Smooth muscle cell (in vitro differentiated cells): Measurements from ENCODE around the gene SETD2. TPM values are rescaled to one million over a fixed set of nuclear protein-coding genes. Genes with fewer than 3 reads are reported as not detected.
A peak's percentile ranks its signal among the peaks of the same experiment; 100 is the strongest.

ENCODE experiments used
- DNase-seq: peaks from one replicate; lab custom pipeline; 2025; ENCODE audit not compliant: unreplicated experiment; lab: John Stamatoyannopoulos, UW
- H2AFZ ChIP-seq: fragments of 200-600 bp; sonication (generic); 2 replicates; pipeline ENCODE4 v1.6.0; 2016; ENCODE audit warnings: antibody characterized with exemption, low read depth, mild to moderate bottlenecking
- H3F3A ChIP-seq: fragments of 200-600 bp; sonication (generic); 2 replicates; pipeline ENCODE4 v1.6.0; 2017; ENCODE audit warnings: antibody characterized with exemption, low read depth
- H3K27ac ChIP-seq: fragments of 200-600 bp; sonication (generic); 2 replicates; pipeline ENCODE4 v1.5.1; 2016; ENCODE audit warnings: low read depth, mild to moderate bottlenecking
- H3K27me3 ChIP-seq: fragments of 200-600 bp; sonication (generic); 2 replicates; pipeline ENCODE4 v1.6.1; 2016; ENCODE audit warnings: low read depth, mild to moderate bottlenecking
- H3K36me3 ChIP-seq: fragments of 200-600 bp; sonication (generic); 2 replicates; pipeline ENCODE4 v1.5.1; 2016; ENCODE audit warnings: low read depth
- H3K4me1 ChIP-seq: fragments of 200-600 bp; sonication (generic); 2 replicates; pipeline ENCODE4 v1.5.1; 2016; ENCODE audit warnings: low read depth
- H3K4me2 ChIP-seq: fragments of 200-600 bp; sonication (generic); 2 replicates; pipeline ENCODE4 v1.6.0; 2016; ENCODE audit warnings: mild to moderate bottlenecking
- H3K4me3 ChIP-seq: fragments of 200-600 bp; sonication (generic); 2 replicates; pipeline ENCODE4 v1.5.1; 2016; ENCODE audit warnings: mild to moderate bottlenecking
- H3K79me2 ChIP-seq: fragments of 200-600 bp; sonication (generic); 2 replicates; pipeline ENCODE4 v1.6.0; 2016; ENCODE audit warnings: low read depth, mild to moderate bottlenecking
- H3K9ac ChIP-seq: fragments of 200-600 bp; sonication (generic); 2 replicates; pipeline ENCODE4 v1.6.0; 2016; ENCODE audit warnings: low read depth
- H3K9me3 ChIP-seq: fragments of 200-600 bp; sonication (generic); replicated peaks from 2 replicates; pipeline ENCODE4 v1.5.1; 2016; ENCODE audit warnings: low read depth
- H4K20me1 ChIP-seq: fragments of 200-600 bp; sonication (generic); 2 replicates; pipeline ENCODE4 v1.6.0; 2016; ENCODE audit warnings: low read depth
- CTCF ChIP-seq: fragments of 200-600 bp; sonication (generic); IDR thresholded peaks from 2 replicates; pipeline ENCODE4 v1.5.1; 2017; ENCODE audit warnings: borderline replicate concordance, mild to moderate bottlenecking, antibody characterized with exemption; ENCODE audit not compliant: insufficient read depth, poor library complexity, severe bottlenecking
- WGBS: methylation state at CpG from one replicate; pipeline ENCODE4 v1.1.7; 2016; ENCODE audit warnings: low lambda C conversion rate; 5-methylcytosine and 5-hydroxymethylcytosine counted together
- polyA plus RNA-seq: library from polyadenylated mRNA; unstranded; fragments of >200 nt; fragmentation: Nextera tagmentation; extraction: Ambion mirVana; gene quantifications from 2 replicates; pipeline ENCODE4 v1.2.1, GENCODE V29; 2016
- total RNA-seq: library from RNA; depleted of rRNA; stranded (reverse); fragments of >200 nt; gene quantifications from 2 replicates; pipeline ENCODE4 v1.2.3, GENCODE V29; 2014

Gene SETD2
- total and polyA plus RNA-seq, 2 experiments from 2014 or later = 8.3 to 28.4 TPM

GRCh38 chr3:47098910-47099309, 65.0 kb downstream of the SETD2 start:
- no peak overlapping the region for H2AFZ ChIP-seq
- WGBS = 96% methylated on average over 2 of the region's 2 CpGs
- H3K27ac ChIP-seq = peak overlapping the region; percentile 88
- peaks cover 4% of the 10 kb centered on the region for H3K79me2 ChIP-seq
- H4K20me1 ChIP-seq = peaks cover 32% of the 10 kb centered on the region
- no peak overlapping the region for H3K4me2 ChIP-seq
- TF ChIP-seq CTCF = no peak
- H3K9me3 ChIP-seq = no peaks in the 10 kb centered on the region
- DNase-seq = no peak
- no peak overlapping the region for H3K9ac ChIP-seq
- H3K4me3 ChIP-seq = no peak overlapping the region
- peaks cover 7% of the 10 kb centered on the region for H3K36me3 ChIP-seq
- H3F3A ChIP-seq = peaks cover 12% of the 10 kb centered on the region
- no peaks in the 10 kb centered on the region for H3K27me3 ChIP-seq
- H3K4me1 ChIP-seq = no peaks in the 10 kb centered on the region

- peaks cover 12% of the 10 kb centered on the region for H3F3A ChIP-seq
- H3K9ac ChIP-seq = peak overlapping the region; percentile 44
- no peak overlapping the region for H3K4me3 ChIP-seq
- H3K36me3 ChIP-seq = peaks cover 7% of the 10 kb centered on the region
- peak overlapping the region; percentile 88 for H3K27ac ChIP-seq
- H3K79me2 ChIP-seq = peaks cover 9% of the 10 kb centered on the region
- H3K4me1 ChIP-seq = no peaks in the 10 kb centered on the region
- no peak for DNase-seq
- H3K4me2 ChIP-seq = peak overlapping the region; percentile 57
- no peak overlapping the region for H2AFZ ChIP-seq
- no peaks in the 10 kb centered on the region for H3K27me3 ChIP-seq
- peaks cover 42% of the 10 kb centered on the region for H4K20me1 ChIP-seq
- TF ChIP-seq CTCF = no peak
- WGBS = 92% methylated on average over 5 of the region's 5 CpGs
- H3K9me3 ChIP-seq = no peaks in the 10 kb centered on the region
Measured at GRCh38 chr3:47097864-47098263, 66.0 kb downstream of the SETD2 start.

DNA sequence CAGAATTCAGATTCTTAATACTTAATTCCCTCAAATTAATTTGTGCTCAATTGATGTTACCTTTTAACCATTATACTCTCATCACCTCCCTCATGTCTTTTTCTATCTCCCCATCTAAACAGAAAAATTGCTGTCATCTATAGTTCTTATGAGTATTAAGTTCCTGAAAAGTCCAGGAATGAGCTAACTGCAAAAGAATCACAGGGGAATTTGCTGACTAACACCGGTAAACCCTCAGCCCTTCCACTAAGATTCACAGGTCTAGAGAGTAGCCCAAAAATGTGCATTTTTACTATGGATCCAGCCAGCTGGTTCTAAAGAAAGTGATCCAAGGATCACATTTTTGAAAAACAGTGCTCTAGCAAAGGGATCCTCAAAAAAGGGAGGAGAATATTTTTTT, 67.0 kb downstream of the SETD2 start:
- 20% methylated on average over 1 of the region's 1 CpG for whole genome bisulfite sequencing
- H3K27me3 ChIP-seq = no peaks in the 10 kb centered on the region
- TF ChIP-seq CTCF = no peak
- H3K36me3 ChIP-seq = peaks cover 5% of the 10 kb centered on the region
- no peaks in the 10 kb centered on the region for H3K4me1 ChIP-seq
- H3K79me2 ChIP-seq = peaks cover 12% of the 10 kb centered on the region
- H4K20me1 ChIP-seq = peaks cover 48% of the 10 kb centered on the region
- H3K9ac ChIP-seq = peak overlapping the region; percentile 44
- H3K4me3 ChIP-seq = no peak overlapping the region
- peak overlapping the region; percentile 88 for H3K27ac ChIP-seq
- no peaks in the 10 kb centered on the region for H3K9me3 ChIP-seq
- no peak for DNase-seq
- peak overlapping the region; percentile 57 for H3K4me2 ChIP-seq
- no peak overlapping the region for H2AFZ ChIP-seq
- peaks cover 12% of the 10 kb centered on the region for H3F3A ChIP-seq

DNA sequence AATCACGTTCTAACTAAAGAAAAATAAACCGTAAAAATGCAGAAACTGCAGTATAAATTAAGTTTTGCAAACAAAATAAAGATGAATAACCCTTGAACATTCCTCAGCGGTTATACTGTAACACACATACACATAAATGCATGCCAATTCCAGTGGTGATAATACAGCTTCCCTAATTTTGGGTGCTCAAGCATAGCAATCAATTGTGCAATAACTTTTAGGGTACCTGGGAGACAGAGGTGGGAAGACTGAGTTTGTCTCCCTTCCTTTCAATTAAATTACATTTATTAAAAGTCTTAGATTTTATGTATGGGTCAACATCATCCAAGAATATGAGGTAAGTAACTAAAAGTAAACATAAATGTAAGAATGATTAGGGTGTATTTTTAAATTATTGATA, 71.8 kb downstream of the SETD2 start:
- Histone ChIP-seq H3K9ac (no peak overlapping the region), H3K4me1 (no peaks in the 10 kb centered on the region), H3K4me2 (no peak overlapping the region), H4K20me1 (peaks cover 64% of the 10 kb centered on the region), H3K27ac (no peak overlapping the region), H3K27me3 (no peaks in the 10 kb centered on the region), H3K9me3 (no peaks in the 10 kb centered on the region), H3K36me3 (peaks cover 4% of the 10 kb centered on the region), H2AFZ (no peak overlapping the region), H3K4me3 (no peak overlapping the region), H3F3A (no peaks in the 10 kb centered on the region), H3K79me2 (peaks cover 23% of the 10 kb centered on the region)
- TF ChIP-seq CTCF = no peak
- WGBS = 98% methylated on average over 3 of the region's 3 CpGs
- DNase-seq = no peak
